Liver (tissue), 3 donors: ENCODE results near the gene JAG1.

Source experiments
- CTCF ChIP-seq: fragments of 150-350 bp; IDR thresholded peaks from 2 replicates; pipeline ENCODE4 v1.5.1; 2017; ENCODE audit warnings: improper control_type of control experiment, low read depth, low read length; ENCODE audit not compliant: missing input control
- GABPA ChIP-seq, 2 donors: IDR thresholded peaks in 1 of 2; conservative IDR thresholded peaks in 1 of 2; 2 replicates each; pipeline ENCODE4 v1.6.1; 2016; ENCODE audit warnings: antibody characterized with exemption in 2 of 2, mild to moderate bottlenecking in 1 of 2, moderate library complexity in 1 of 2
- HNF4A ChIP-seq, 2 donors: conservative IDR thresholded peaks; 2 replicates each; pipeline ENCODE4 v1.6.1; 2016; ENCODE audit warnings: antibody characterized with exemption in 2 of 2, mild to moderate bottlenecking in 2 of 2
- JUND ChIP-seq, 2 donors: IDR thresholded peaks; 2 replicates each; pipeline ENCODE4 v1.6.1; 2016; ENCODE audit warnings: antibody characterized with exemption in 2 of 2
- MAX ChIP-seq: IDR thresholded peaks from 2 replicates; pipeline ENCODE4 v1.6.1; 2016; ENCODE audit warnings: antibody characterized with exemption
- RAD21 ChIP-seq, 2 donors: IDR thresholded peaks; 2 replicates each; pipeline ENCODE4 v1.6.1; 2016; ENCODE audit warnings: antibody characterized with exemption in 2 of 2, mild to moderate bottlenecking in 2 of 2
- YY1 ChIP-seq: IDR thresholded peaks from 2 replicates; pipeline ENCODE4 v1.6.1; 2016; ENCODE audit warnings: antibody characterized with exemption, mild to moderate bottlenecking
- ZBTB33 ChIP-seq: IDR thresholded peaks from 2 replicates; pipeline ENCODE4 v1.6.1; 2016; ENCODE audit warnings: antibody characterized with exemption
- donor health status: healthy.
- donor health status: healthy.

GRCh38 chr20:10662151-10662550 is 11.6 kb downstream of the JAG1 start:
- no peak for TF ChIP-seq GABPA (IDR thresholded peaks at IDR 0.05 in 1 of 2, conservative IDR thresholded peaks at IDR 0.05 in 1 of 2)
- no peak for TF ChIP-seq CTCF
- no peak for TF ChIP-seq ZBTB33
- TF ChIP-seq HNF4A (conservative IDR thresholded peaks at IDR 0.05) = no peak
- TF ChIP-seq MAX = no peak
- no peak for TF ChIP-seq RAD21 (IDR thresholded peaks at IDR 0.05)
- TF ChIP-seq JUND (IDR thresholded peaks at IDR 0.05) = no peak
- no peak for TF ChIP-seq YY1
